Cerebellar cortex (tissue), 1 donor: ENCODE measurements around the gene RASD2.

Experiments used
- DNase-seq: peaks from one replicate; pipeline ENCODE4 v3.0.0-alpha.2; 2015; ENCODE audit warnings: low spot score

Gene RASD2

DNA sequence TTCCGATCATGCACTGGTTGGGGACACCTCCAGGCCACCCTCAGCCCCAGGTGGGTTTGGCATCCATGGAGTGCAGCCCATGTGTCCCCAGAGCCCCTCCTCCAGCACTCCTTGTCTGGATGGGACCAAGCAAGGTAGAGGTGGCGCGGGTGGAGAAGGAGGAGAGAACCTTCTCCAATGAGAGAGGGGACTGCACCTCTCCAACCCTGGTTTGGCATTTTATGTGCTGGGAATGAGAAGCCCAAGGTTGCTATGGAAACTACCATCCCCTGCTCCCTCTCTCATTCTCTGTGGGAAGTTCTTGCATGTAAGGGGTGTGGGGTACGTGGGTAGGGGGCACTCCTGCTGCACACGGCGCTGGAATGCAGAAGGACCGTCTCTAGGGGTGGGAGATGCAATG, 21.8 kb upstream of the RASD2 start:
- no peak for DNase-seq

DNA sequence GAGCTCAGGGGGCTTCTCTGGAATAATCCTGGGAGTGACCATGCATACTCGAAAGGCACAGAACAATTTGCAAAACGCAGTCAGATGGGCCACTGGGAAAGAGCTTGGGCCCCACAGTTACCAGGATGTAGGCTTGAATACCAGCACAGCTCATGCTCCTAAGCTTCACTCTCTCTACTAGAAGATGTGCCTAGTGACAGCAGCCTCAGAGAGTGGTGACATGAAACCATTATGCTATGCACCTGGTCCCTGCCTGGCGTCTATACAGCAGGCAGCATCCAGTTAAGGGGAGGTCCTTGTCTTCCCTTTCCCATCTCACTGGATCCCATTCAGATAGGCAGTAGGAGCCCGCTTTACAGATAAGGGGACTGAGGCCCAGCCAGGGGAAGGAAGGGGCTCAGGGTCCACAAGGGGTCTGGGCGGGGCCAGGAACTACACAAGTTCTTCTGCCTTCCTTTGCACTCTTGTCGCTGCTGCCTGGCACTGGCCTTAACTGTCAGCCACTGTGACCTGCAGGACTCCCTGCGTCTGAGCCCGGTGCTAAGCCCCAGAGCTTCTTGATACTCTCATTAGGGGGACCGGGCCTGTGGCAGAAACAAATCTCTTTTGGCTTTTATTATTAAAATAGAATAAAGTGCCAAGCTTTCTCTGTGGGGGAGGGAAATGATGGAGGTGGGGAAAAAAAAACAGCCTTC, 21.2 kb upstream of the RASD2 start:
- no peak for DNase-seq

DNA sequence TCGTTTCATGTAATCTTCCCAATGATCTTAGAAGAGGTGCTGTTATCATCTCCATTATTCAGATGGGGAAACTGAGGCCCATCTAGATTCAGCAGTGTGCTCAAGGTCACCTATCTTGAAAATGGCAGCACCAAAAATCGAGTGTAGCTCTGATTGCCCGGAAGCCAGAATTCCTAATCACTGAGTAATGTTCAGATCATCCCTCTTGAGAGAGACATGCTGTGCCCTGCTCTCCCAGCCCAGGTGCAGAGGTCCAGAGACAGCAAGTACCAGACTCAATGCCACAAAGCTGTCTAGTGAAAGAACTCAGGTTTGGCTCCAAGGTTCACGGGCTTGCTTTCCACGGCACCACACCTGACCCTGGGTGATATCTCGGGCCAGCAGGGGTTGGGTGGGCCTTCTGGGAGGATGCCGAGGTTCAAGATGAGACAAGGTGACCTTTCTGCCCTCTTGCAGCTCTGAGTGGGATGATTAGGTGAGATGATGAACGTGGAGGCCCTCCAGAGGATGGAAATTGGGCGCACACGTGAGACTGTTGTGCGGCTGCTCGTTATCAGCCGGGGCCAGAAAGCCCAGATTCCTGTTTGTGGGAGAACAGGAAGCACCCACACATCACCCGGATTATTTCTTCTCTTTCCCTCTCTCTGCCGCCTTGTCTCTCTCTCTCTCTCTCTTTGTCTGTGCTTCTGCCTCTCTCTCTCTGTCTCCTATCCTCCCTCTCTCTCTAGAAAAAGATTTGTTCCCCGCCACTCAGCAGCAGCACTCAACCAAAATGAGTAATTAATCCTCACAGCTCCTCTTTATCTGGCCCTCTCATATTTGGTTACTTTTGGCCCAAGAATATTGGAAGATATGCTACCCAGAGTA, 19.0 kb upstream of the RASD2 start:
- no peak for DNase-seq

DNA sequence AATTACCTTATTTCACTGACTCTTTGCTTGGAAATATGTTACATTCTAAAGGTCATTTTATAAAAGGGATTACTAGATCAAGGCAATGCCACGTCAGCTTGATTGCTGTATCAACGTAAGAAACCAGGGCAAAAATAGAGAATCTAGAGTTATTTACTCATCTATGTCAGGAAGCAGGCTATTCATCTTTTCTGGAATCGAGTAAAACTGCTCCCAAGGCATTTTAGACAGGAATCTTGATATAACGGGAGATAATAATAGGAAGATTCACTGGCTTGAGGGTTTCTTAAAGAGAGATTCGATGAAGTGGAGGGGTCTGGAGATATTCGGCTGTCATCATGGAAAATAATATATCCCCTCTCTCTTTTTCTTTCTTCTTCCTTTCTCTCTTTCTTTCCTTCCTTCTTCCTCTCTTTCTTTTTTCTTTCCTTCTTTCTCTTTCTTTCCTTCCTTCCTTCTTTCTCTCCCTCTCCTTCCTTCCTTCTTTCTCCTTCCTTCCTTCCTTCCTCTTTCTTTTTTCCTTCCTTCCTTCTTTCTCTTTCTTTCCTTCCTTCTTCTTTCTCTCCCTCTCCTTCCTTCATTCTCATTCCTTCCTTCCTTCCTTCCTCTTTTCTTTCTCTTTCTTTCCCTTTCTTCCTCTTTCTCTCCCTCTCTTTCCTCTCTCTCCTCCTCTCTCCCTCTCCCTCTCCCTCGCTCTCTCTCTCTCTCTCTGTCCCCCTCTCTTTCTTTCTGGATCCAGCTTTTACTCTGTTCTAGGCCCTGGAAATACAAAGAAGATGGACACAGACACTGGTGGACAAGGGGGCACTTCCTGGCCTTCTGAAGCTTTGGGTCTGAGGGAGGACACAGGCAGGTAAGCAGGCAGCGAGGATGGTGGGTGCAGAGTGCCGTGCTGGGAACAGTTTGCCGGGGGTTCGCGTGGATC, 18.1 kb upstream of the RASD2 start:
- no peak for DNase-seq

DNA sequence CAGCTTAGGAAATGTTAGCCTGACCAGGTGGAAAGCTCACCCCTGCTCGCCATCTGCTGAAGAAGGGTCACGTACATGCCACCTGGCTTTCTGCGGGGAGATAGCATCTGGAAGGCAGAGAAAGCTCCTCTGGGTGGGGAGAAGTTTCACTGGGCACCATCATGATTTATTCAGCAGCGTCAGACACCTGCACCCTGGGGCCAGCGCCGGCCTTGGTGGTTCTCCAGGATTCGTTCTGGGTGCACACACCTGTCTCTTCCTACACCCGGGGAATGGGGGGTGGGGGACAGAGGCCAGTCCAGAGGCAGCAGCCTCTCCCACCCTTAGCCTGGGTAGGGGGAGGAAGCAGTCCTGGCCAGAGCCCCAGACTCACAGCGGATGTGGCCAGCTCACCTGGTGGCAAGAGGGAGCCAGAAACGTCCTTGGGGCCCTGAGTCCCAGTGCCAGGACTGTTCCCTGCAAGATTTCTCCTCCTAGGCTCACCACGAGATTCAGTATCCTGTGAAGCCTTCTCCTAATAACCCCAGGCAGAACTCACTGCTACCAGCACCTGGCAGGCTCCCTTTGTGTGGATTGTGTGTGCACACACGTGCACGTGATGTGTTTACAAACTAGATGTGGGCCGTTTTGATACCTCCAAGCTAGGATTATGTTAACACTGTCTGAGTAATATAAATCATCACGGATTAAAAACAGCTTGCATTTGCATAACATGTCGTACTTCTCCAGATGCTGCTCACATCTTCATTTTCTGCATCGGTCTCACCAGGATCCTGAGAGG, 17.3 kb upstream of the RASD2 start:
- no peak for DNase-seq

DNA sequence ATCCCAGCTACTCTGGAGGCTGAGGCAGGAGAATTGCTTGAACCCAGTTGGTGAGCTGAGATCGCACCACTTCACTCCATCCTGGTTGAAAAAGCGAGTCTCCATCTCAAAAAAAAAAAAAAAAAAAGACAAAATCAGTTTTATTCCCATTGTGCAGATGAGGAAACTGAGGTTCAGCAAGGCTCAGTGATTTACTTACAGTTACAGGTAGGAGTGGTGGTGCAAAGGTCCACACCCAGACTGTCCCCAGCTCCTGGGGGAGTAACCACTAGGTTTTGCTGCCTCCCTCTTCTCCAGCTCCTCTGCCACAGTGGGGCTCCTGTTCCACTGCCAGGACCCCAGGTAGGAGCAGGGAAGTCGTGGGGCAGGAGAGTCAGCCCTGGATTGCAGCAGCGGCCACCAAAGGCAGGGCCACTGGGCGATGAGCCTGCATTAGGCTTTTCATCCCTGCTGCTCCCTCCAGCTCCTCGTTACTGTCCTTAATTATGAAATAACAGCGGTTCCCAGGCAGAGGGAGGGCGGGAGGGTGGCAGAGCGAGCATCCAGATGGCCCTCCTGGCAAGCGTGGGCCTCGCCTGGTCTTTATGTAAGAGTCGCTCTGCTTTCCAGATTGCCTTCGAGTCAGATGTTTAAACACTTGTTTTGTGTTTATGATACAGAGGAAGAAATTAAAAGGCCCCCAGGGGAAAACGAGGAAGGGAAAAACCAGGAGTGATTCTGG, 15.5 kb upstream of the RASD2 start:
- peak; percentile 86 for DNase-seq

DNA sequence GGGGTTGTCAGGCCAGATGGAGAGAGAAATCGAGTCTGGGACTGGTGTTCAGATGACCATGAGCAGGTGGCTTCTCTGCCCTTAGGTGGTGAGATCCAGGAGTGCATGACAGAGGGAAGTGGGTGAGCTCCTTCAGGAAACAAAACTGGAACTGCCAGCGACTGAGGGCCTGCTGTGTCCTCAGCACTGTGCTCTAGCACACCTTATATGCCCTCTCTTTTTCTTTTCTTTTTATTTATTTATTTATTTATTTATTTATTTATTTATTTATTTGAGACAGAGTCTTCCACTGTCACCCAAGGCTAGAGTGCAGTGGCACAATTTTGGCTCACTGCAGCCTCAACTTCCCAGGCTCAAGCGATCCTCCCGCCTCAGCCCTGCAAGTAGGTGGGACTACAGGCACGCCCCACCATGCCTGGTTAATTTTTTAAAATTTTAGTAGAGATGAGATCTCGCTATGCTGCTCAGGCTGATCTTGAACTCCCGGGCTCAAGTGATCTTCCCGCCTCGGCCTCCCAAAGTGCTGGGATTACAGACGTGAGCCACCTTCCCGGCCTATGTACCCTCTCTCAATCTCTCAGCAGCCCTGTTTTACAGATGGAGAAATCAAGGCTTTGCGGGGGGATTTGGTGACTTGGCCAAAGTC, 14.8 kb upstream of the RASD2 start:
- no peak for DNase-seq

DNA sequence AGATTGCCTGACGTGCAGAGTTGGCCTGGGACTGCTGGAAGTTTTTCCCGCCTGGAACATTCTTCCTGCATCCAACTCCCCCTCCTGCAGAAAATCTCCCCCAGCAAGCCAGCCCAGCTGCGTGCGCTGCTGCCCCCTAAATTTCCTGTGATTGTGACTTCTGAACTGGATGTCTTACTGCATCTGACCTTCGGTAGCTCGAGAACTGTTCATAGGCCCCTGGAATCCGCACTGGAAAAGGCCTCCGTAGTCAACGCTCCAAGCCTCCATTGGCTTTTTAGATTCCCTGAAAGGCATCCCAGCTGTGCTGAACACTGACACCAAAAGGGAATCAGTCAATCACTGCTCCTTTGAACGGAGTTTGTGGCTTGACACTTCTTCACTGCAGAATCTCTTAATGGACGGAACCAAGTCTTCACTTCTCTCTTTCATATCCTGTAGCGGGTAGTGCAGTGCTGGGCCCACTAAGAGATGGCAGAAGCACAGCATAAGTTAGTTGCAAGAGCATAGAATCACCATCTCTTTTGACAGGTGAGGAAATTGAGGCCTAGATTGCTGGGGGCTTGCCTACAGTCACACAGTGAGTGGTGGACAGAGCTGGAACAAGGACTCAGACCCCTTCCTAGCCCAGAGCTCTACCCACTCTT, 14.2 kb upstream of the RASD2 start:
- no peak for DNase-seq

DNA sequence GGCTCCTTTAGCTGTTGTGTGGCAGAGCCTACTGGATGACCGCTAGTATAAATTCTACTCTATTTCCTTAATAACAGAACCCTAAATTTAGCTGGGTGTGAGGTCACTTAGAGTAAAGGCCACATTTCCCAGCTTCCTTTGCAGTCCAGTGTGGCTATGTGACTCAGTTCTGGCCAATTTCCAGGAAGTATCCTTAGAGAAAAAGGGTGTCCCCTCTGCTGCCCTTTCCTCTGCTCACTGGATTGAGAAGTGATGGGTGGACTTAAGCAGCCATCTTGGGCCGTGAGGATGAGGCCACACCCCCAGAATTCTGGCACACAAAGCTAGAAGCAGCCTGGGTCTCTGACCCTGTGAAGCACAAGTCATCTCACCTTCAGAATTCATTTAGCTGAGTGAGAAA, 11.7 kb upstream of the RASD2 start:
- no peak for DNase-seq

DNA sequence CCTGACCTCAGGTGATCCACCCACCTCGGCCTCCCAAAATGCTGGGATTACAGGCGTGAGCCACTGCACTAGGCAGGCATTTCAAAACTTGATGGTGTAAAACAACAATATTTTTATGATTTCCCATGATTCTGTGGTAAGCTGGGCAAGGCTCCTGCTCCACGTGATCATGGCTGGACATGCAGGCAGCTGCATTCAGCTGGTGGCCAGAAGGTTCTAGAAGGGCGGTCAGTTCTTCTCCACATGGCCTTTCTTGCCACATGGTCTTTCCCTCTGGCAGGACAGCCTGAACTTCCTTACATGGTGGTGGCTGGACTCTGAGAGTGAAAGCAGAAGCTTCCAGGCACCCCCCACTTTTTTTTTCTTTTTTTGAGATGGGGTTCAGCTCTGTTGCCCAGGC, 9.9 kb upstream of the RASD2 start:
- DNase-seq: no peak

DNA sequence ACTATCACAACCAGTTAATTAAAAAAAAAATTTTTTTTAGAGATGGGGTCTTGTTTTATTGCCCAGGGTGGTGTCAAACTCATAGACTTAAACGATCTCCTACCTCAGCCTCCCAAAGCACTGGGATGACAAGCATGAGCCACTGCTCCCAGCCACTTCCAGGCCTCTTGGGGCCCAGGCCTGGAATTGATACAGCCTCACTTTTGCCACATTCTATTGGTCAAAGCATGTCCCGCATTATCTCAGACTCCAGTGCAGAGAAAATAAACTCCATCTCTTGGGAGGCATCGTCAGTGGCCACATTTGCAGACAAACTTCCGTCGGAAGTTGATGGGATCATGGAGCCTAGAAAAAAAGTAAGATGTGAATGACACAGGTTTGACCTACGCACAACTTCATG, 9.4 kb upstream of the RASD2 start:
- DNase-seq: no peak

DNA sequence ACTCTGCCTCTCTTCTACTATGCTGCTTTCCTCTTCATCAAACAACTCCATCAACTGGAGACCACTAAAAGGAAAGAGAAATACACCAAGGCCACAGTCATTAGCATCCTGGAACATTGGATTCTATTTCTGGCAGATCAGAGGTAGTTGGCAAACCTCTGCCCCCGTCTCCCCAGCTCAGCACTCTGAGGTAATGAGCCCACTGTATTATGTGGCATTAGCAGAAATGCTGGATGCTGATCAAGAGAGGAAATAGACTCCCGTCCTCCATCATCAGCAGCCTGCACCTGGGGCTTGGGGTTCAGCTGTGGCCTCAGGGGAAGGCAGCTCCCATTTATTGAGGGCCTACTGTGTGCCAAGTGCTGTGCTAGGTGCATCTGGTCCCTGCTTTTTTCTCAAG, 9.0 kb upstream of the RASD2 start:
- no peak for DNase-seq

DNA sequence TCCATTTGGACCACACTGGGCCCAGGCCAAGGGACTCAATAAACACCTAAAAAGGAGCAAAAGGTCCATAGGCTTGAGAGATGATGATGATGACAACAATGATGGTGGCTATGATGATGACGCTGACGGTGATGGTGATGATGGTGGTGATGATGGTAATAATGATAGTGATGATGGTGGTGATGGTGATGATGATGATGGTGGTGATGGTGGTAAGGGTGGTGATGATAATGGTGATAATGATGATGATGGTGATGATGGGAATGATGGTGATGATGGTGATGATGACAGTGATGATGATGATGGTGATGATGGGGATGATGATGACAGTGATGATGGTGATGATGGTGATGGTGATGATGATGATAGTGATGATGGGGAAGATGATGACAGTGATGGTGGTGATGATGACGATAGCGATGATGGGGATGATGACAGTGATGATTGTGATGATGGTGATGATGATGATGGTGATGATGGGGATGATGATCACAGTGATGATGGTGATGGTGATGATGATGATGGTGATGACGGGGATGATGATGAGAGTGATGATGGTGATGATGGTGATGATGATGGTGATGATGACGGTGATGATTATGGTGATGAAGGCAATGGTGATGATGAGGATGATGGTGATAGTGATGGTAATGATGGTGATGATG, 7.1 kb upstream of the RASD2 start:
- DNase-seq: no peak

DNA sequence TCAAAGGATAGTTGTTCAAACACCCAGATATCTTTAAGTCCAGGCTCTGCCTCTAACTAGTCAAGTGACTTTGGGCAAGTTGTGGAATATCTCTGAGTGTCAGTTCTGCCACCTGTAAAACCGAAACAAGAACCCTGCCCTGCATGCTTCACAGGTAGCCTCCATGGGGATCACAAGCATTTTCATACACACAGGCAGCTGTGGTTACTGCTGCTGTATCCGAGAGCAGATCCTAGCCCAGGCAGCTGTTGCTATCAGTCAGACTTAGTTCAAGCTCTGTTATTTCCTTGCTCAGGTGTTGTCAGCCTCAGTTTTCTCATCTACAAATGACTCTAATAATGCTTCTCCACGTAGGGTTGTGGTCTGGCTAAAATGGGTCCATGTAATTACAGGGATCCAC, 6.5 kb upstream of the RASD2 start:
- DNase-seq: no peak

DNA sequence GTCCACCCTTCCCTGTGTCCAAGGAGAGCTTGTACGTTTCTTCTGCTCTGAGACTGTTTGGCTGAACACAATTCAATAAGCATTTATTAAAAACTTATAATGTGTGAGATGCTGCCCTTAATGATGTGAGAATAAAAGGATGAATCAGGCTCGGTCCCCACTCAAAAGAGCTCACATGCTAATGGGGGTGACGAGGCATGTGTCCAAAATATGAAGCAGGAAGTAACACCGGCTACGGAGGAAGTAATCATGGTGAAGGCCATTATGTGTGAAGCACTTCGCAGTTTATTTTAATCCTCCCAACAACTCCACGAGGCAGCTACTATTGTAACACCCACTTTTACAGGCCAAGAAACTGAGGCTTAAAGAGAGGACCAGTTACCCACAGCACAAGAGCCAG, 3.4 kb upstream of the RASD2 start:
- DNase-seq: no peak

DNA sequence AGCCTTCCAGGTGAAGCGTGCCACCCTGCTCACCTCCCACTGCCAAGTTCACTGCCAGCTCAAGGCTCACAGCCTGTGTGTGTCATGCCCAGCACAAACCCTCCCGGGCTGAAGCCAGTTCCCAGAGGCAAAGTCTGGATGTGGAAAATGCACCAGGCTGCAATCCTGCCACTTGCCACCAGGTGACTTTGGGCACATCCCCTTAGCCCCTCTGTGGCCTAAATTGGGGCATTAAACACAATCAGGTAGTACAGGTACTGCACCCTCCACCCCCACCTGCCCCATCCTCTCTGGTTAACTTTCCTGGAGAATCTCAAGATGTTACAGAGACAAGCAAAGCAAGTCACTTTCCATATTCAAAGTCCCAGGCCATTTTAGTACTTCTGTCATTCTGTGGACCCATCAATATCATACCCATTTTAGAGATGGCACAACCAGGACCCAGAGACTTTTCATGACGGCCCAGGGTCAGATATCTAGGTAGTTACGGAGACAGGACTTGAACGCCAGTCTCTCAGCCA, 1.8 kb upstream of the RASD2 start:
- DNase-seq: no peak

DNA sequence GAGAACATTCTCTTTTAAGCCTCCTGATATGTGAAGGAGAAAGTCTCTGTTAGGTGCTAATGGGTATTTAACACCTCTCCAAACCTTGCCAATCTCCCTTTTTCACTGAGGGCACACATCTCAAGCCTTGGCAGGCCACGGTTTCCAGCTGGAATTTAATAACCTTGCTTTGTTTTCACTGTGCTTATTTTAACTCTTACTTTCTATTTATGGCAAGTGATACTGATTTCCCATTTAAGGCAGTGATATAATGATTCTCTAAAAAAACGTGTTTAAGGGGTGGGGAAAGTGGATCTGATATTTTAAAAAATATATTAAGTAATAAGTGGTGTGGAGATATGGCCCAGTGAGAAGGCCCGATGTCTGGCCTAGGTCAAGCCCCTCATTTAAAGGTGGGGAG, 1.1 kb upstream of the RASD2 start:
- DNase-seq: no peak

DNA sequence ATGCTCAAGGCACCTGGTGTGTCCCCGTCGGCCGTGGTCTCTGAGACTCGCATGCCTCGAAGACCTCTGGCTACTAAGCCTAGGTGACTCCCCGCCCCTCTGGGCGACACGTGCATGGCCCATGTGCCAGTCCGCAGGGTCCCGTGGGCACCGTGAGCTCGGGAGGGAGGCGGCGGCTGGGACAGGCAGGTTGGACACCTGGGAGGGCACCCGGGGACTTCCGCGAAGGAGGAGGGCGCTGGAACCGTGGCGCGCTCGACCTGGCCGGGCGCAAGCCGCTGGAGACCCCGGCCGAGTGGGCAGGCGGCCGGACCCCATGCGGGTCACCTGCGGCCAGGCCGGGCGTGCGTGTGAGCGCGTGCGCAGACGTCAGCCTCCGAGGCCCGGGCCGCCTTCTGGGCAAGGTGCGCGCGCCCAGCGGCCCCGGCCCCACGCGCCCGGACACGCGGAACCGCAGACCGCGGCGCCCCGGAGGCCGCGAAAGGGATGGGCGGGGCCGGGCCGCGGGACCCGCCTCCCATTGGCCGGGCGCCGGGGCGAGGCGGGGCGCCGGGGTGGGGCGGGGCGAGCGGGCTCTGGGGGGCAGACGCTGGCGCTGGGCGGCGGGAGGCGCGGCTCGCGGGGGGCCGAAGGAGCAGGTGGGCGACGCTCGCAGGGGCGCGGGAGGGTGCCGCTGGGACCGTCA, 579 bp upstream of the RASD2 start:
- no peak for DNase-seq
